Stomach (tissue), 4 donors: Measurements from ENCODE around the gene RRAS.

Experiments
- EP300 ChIP-seq: sonication (generic); formaldehyde crosslinking; IDR thresholded peaks from one replicate; pipeline ENCODE4 v1.6.1; 2017; ENCODE audit warnings: antibody characterized with exemption
- POLR2A ChIP-seq, 4 donors: fragments of 450-650 bp; IDR thresholded peaks; one replicate each; pipeline ENCODE4 v1.6.1; 2016; ENCODE audit warnings: antibody characterized with exemption in 4 of 4, control low read depth in 2 of 4, mild to moderate bottlenecking in 1 of 4, moderate library complexity in 1 of 4
- TF ChIP-seq, protein P1 (sequence below), 7 experiments: fragments of 450-650 bp in 4 of 7; fragments of 200-600 bp in 3 of 7; sonication (generic) in 3 of 7; IDR thresholded peaks; one replicate each; pipeline ENCODE4 v1.5.1; 2016 to 2019; ENCODE audit warnings: antibody characterized with exemption in 7 of 7, control low read depth in 2 of 7, mild to moderate bottlenecking in 1 of 7

DNA sequence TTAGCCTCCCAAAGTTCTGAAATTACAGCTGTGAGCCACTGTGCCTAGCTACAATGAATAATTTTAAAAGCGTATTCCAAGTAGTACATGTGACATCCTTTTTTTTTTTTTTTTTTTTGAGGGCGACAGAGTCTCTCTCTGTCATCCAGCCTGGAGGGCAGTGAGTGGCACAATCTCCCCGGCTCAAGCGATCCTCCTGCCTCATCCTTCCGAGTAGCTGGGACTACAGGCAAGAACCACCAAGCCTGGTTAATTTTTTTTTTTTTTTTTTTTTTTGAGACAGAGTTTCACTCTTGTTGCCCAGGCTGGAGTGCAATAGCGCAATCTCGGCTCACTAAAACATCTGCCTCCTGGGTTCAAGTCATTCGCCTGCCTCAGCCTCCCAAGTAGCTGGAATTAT is 52.7 kb downstream of the RRAS start:
- TF ChIP-seq POLR2A (IDR thresholded peaks at IDR 0.05) (no peak), EP300 (no peak)
- TF ChIP-seq, protein P1, sequence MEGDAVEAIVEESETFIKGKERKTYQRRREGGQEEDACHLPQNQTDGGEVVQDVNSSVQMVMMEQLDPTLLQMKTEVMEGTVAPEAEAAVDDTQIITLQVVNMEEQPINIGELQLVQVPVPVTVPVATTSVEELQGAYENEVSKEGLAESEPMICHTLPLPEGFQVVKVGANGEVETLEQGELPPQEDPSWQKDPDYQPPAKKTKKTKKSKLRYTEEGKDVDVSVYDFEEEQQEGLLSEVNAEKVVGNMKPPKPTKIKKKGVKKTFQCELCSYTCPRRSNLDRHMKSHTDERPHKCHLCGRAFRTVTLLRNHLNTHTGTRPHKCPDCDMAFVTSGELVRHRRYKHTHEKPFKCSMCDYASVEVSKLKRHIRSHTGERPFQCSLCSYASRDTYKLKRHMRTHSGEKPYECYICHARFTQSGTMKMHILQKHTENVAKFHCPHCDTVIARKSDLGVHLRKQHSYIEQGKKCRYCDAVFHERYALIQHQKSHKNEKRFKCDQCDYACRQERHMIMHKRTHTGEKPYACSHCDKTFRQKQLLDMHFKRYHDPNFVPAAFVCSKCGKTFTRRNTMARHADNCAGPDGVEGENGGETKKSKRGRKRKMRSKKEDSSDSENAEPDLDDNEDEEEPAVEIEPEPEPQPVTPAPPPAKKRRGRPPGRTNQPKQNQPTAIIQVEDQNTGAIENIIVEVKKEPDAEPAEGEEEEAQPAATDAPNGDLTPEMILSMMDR (IDR thresholded peaks at IDR 0.05), result no peak
